SK-N-SH treated with all-trans-retinoic acid at 6 μM for 48 hours (cell line): ENCODE results near the gene DHRS13.

Experiments used
- ATAC-seq: fragments of 200-7000 bp; cut with Tn5 transposase; 3 replicates; pipeline ENCODE4 v1.9.1; 2020; ENCODE audit warnings: mild to moderate bottlenecking, moderate library complexity
- ARNTL ChIP-seq: fragments of 450-650 bp; formaldehyde crosslinking; IDR thresholded peaks from 2 replicates; pipeline ENCODE4 v1.5.0; 2020; ENCODE audit warnings: low read depth, mild to moderate bottlenecking, moderate library complexity, borderline replicate concordance
- BACH2 ChIP-seq: fragments of 250-450 bp; sonication (Bioruptor Pico); IDR thresholded peaks from 2 replicates; pipeline ENCODE4 v1.9.0; 2021; ENCODE audit warnings: mild to moderate bottlenecking, borderline replicate concordance
- CSDC2 ChIP-seq: fragments of 250-450 bp; sonication (Bioruptor Pico); IDR thresholded peaks from 2 replicates; pipeline ENCODE4 v1.5.0; 2020; ENCODE audit warnings: mild to moderate bottlenecking, moderate library complexity
- ESRRG ChIP-seq: fragments of 250-450 bp; sonication (Bioruptor Pico); IDR thresholded peaks from 2 replicates; pipeline ENCODE4 v1.6.1; 2021; ENCODE audit warnings: mild to moderate bottlenecking
- GLIS3 ChIP-seq: fragments of 250-450 bp; sonication (Bioruptor Pico); IDR thresholded peaks from 2 replicates; pipeline ENCODE4 v1.5.0; 2020; ENCODE audit warnings: mild to moderate bottlenecking, moderate library complexity
- ISL1 ChIP-seq: fragments of 250-450 bp; sonication (Bioruptor Pico); IDR thresholded peaks from 2 replicates; pipeline ENCODE4 v2.1.2; 2022; ENCODE audit warnings: mild to moderate bottlenecking, moderate library complexity
- OSR1 ChIP-seq: fragments of 250-450 bp; sonication (Bioruptor Pico); IDR thresholded peaks from 2 replicates; pipeline ENCODE4 v1.8.0; 2022; ENCODE audit warnings: moderate library complexity, mild to moderate bottlenecking, inconsistent platforms
- RARB ChIP-seq: fragments of 250-450 bp; sonication (Bioruptor Pico); IDR thresholded peaks from 2 replicates; pipeline ENCODE4 v1.8.0; 2021; ENCODE audit warnings: mild to moderate bottlenecking, moderate library complexity
- SNAI2 ChIP-seq: fragments of 250-450 bp; sonication (Bioruptor Pico); IDR thresholded peaks from 2 replicates; pipeline ENCODE4 v1.5.0; 2020; ENCODE audit warnings: mild to moderate bottlenecking, moderate library complexity
- TCF4 ChIP-seq: fragments of 250-450 bp; sonication (Bioruptor Pico); IDR thresholded peaks from 2 replicates; pipeline ENCODE4 v1.8.0; 2021; ENCODE audit warnings: mild to moderate bottlenecking, moderate library complexity, borderline replicate concordance
- TOX ChIP-seq: fragments of 250-450 bp; sonication (Bioruptor Pico); IDR thresholded peaks from 2 replicates; pipeline ENCODE4 v1.8.0; 2021; ENCODE audit warnings: mild to moderate bottlenecking, moderate library complexity, borderline replicate concordance
- ZC3H10 ChIP-seq: fragments of 250-450 bp; sonication (Bioruptor Pico); IDR thresholded peaks from 2 replicates; pipeline ENCODE4 v1.5.1; 2021; ENCODE audit warnings: mild to moderate bottlenecking, moderate library complexity
- ZFP3 ChIP-seq: fragments of 250-450 bp; sonication (Bioruptor Pico); IDR thresholded peaks from 2 replicates; pipeline ENCODE4 v1.5.0; 2020; ENCODE audit warnings: mild to moderate bottlenecking, moderate library complexity
- ZFP30 ChIP-seq: fragments of 450-650 bp; formaldehyde crosslinking; IDR thresholded peaks from 2 replicates; pipeline ENCODE4 v1.5.0; 2022; ENCODE audit warnings: mild to moderate bottlenecking, moderate library complexity
- ZNF565 ChIP-seq: fragments of 450-650 bp; formaldehyde crosslinking; conservative IDR thresholded peaks from 2 replicates; pipeline ENCODE4 v1.5.0; 2020; ENCODE audit warnings: low read depth, mild to moderate bottlenecking, moderate library complexity
- ZNF70 ChIP-seq: fragments of 450-650 bp; formaldehyde crosslinking; IDR thresholded peaks from 2 replicates; pipeline ENCODE4 v1.5.0; 2020; ENCODE audit warnings: mild to moderate bottlenecking, moderate library complexity
- ZNF8 ChIP-seq: fragments of 450-650 bp; formaldehyde crosslinking; IDR thresholded peaks from 2 replicates; pipeline ENCODE4 v1.5.0; 2020; ENCODE audit warnings: mild to moderate bottlenecking, moderate library complexity
- TF ChIP-seq, protein P1 (sequence below): fragments of 250-450 bp; sonication (Bioruptor Pico); IDR thresholded peaks from 2 replicates; pipeline ENCODE4 v1.5.1; 2021; ENCODE audit warnings: mild to moderate bottlenecking, moderate library complexity
- TF ChIP-seq, protein P2 (sequence below): fragments of 250-450 bp; sonication (Bioruptor Pico); IDR thresholded peaks from 2 replicates; pipeline ENCODE4 v1.8.0; 2021; ENCODE audit warnings: low read depth, mild to moderate bottlenecking, moderate library complexity, borderline replicate concordance
- TF ChIP-seq, protein P3 (sequence below): fragments of 250-450 bp; sonication (Bioruptor Pico); IDR thresholded peaks from 2 replicates; pipeline ENCODE4 v1.8.0; 2020; ENCODE audit warnings: mild to moderate bottlenecking, moderate library complexity, borderline replicate concordance

DHRS13 gene

DNA sequence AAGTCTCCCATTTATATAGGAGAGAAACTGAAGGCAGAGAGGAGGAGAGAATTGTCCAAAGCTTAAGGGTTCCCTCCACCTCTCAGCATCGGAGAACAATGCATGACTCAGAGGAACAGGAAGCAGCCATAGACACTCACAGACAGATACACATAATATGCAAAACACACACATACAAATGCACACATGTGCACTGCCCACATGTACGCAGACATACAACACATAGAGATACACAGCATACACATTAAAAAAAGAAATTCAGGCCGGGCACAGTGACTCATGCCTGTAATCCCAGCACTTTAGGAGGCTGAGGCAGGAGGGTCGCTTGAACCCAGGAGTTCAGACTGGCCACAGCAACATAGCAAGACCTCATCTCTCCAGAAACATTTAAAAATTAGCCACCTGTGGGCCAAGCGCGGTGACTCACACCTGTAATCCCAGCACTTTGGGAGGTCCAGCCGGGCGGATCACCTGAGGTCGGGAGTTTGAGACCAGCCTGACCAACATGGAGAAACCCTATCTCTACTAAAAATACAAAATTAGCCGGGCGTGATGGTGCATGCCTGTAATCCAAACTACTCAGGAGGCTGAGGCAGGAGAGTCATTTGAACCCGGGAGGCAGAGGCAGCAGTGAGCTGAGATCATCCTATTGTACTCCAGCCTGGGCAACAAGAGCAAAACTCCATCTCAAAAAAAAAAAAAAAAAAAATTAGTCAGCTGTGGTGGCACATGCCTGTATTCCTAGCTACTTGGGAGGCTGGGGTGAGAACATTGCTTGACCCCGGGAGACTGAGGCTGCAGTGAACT, 36.7 kb downstream of the DHRS13 start:
- TF ChIP-seq ZC3H10 (CRISPR knock-in tag) = no peak
- TF ChIP-seq GLIS3 (CRISPR knock-in tag) = no peak
- no peak for TF ChIP-seq ZFP3
- TF ChIP-seq OSR1 = no peak
- no peak for TF ChIP-seq ISL1 (CRISPR knock-in tag)
- no peak for TF ChIP-seq ZNF565 (CRISPR knock-in tag)
- TF ChIP-seq, protein P1, sequence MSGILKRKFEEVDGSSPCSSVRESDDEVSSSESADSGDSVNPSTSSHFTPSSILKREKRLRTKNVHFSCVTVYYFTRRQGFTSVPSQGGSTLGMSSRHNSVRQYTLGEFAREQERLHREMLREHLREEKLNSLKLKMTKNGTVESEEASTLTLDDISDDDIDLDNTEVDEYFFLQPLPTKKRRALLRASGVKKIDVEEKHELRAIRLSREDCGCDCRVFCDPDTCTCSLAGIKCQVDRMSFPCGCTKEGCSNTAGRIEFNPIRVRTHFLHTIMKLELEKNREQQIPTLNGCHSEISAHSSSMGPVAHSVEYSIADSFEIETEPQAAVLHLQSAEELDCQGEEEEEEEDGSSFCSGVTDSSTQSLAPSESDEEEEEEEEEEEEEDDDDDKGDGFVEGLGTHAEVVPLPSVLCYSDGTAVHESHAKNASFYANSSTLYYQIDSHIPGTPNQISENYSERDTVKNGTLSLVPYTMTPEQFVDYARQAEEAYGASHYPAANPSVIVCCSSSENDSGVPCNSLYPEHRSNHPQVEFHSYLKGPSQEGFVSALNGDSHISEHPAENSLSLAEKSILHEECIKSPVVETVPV (CRISPR knock-in tag) = no peak
- TF ChIP-seq BACH2 (CRISPR knock-in tag) = no peak
- TF ChIP-seq ZNF70 = no peak
- TF ChIP-seq RARB (CRISPR knock-in tag) = no peak
- no peak for TF ChIP-seq ARNTL (CRISPR knock-in tag)
- TF ChIP-seq TOX (CRISPR knock-in tag) = no peak
- no peak for TF ChIP-seq TCF4 (CRISPR knock-in tag)
- TF ChIP-seq, protein P2, sequence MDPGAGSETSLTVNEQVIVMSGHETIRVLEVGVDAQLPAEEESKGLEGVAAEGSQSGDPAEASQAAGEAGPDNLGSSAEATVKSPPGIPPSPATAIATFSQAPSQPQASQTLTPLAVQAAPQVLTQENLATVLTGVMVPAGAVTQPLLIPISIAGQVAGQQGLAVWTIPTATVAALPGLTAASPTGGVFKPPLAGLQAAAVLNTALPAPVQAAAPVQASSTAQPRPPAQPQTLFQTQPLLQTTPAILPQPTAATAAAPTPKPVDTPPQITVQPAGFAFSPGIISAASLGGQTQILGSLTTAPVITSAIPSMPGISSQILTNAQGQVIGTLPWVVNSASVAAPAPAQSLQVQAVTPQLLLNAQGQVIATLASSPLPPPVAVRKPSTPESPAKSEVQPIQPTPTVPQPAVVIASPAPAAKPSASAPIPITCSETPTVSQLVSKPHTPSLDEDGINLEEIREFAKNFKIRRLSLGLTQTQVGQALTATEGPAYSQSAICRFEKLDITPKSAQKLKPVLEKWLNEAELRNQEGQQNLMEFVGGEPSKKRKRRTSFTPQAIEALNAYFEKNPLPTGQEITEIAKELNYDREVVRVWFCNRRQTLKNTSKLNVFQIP (CRISPR knock-in tag) = no peak
- no peak for TF ChIP-seq ZFP30 (CRISPR knock-in tag)
- TF ChIP-seq CSDC2 (CRISPR knock-in tag) = no peak
- TF ChIP-seq, protein P3, sequence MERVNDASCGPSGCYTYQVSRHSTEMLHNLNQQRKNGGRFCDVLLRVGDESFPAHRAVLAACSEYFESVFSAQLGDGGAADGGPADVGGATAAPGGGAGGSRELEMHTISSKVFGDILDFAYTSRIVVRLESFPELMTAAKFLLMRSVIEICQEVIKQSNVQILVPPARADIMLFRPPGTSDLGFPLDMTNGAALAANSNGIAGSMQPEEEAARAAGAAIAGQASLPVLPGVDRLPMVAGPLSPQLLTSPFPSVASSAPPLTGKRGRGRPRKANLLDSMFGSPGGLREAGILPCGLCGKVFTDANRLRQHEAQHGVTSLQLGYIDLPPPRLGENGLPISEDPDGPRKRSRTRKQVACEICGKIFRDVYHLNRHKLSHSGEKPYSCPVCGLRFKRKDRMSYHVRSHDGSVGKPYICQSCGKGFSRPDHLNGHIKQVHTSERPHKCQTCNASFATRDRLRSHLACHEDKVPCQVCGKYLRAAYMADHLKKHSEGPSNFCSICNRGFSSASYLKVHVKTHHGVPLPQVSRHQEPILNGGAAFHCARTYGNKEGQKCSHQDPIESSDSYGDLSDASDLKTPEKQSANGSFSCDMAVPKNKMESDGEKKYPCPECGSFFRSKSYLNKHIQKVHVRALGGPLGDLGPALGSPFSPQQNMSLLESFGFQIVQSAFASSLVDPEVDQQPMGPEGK (CRISPR knock-in tag) = no peak
- no peak for ATAC-seq

DNA sequence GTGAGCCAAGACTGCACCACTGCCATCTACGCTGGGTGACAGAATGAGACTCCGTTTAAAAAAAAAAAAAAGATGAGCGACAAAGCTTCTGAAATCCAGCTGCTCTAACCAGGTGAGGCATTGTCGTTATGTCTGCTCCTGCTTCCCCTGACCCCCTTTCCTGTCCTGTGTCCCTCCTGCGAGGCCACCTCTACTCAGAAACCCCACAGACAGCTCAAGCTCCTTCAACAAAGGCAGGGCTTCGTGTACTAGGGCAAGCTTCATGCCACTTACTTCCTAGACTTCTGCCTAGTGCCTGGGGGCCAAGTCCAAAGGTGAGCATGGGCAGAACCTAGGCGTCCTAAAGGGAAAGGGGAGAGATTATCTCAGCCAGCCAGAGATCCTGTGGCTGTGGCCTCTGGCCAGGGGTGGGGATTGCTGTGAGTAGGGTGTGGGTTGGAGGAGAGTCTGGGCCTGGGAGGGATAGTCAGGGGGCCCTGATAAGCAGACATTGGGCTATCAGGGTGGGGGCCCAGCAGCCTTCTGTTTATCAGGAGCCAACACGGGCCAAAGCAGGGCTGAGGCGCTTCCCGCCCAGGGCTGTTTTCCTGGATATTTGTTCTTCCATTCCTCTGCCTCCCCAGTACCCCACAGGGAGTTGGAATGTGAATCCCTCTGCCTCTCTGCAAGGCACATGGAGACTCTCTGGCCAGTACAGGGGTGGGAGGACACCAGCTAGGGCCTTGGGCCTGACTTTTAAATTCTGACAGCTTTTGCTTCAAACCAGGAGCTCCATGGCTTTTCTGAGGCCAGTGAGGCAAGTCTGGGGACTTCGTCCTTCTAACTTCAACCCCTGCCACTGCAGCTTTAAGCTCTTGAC, 37.7 kb downstream of the DHRS13 start:
- ATAC-seq = no peak
- TF ChIP-seq ZNF70 = no peak
- no peak for TF ChIP-seq TOX (CRISPR knock-in tag)
- no peak for TF ChIP-seq RARB (CRISPR knock-in tag)
- no peak for TF ChIP-seq ZFP30 (CRISPR knock-in tag)
- TF ChIP-seq GLIS3 (CRISPR knock-in tag) = no peak
- TF ChIP-seq, protein P3 (CRISPR knock-in tag) = no peak
- no peak for TF ChIP-seq SNAI2 (CRISPR knock-in tag)
- no peak for TF ChIP-seq TCF4 (CRISPR knock-in tag)
- no peak for TF ChIP-seq ESRRG (CRISPR knock-in tag)
- TF ChIP-seq, protein P2 (CRISPR knock-in tag) = no peak
- no peak for TF ChIP-seq ARNTL (CRISPR knock-in tag)
- TF ChIP-seq CSDC2 (CRISPR knock-in tag) = no peak
- TF ChIP-seq ZNF8 (CRISPR knock-in tag) = no peak
- no peak for TF ChIP-seq OSR1
- no peak for TF ChIP-seq ZC3H10 (CRISPR knock-in tag)
- TF ChIP-seq, protein P1 (CRISPR knock-in tag) = no peak
- TF ChIP-seq, all 23 proteins: peak for 0
